NB4 (cell line): Measurements from ENCODE around the gene C19orf73.

ENCODE experiments used
- DNase-seq: peaks from one replicate; pipeline ENCODE4 v3.0.0; 2010; ENCODE audit warnings: low read depth
- H3K4me3 ChIP-seq: one replicate; pipeline ENCODE4 v1.5.1; 2011; ENCODE audit warnings: mild to moderate bottlenecking, low read depth, low read length, moderate library complexity
- MYC ChIP-seq: IDR thresholded peaks from 2 replicates; pipeline ENCODE4 v1.6.1; 2011; ENCODE audit warnings: low read depth, low read length
- POLR2A ChIP-seq: IDR thresholded peaks from 2 replicates; pipeline ENCODE4 v1.6.1; 2011; ENCODE audit warnings: mild to moderate bottlenecking; ENCODE audit not compliant: insufficient read length; ENCODE audit errors: extremely low read depth
- TF ChIP-seq, protein P1 (sequence below): IDR thresholded peaks from one replicate; pipeline ENCODE4 v1.5.1; 2012; ENCODE audit warnings: low read depth, low read length
- TF ChIP-seq, protein P2 (sequence below): IDR thresholded peaks from 2 replicates; pipeline ENCODE4 v1.6.1; 2011; ENCODE audit warnings: low read depth, low read length

Gene C19orf73

DNA sequence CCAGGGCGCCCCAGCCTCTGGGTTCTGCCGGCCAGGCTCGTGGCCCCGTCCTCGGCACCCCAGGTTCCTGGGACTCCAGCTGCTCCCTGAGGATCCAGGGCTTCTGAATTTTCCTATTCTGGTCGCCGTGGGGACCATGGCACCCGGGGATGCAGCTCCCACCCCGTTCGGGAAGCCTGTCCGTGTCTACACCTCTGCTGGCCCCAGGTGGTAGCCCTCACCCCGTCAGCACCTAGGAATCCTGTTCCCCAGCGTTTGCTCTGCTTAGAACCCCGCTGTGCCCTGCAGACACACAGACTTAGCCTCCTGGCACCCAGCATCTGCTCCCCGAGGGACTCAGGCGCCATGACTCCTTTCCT lies 1.4 kb upstream of the C19orf73 start:
- DNase-seq: no peak
- no peak overlapping the region for H3K4me3 ChIP-seq
- TF ChIP-seq, protein P1, sequence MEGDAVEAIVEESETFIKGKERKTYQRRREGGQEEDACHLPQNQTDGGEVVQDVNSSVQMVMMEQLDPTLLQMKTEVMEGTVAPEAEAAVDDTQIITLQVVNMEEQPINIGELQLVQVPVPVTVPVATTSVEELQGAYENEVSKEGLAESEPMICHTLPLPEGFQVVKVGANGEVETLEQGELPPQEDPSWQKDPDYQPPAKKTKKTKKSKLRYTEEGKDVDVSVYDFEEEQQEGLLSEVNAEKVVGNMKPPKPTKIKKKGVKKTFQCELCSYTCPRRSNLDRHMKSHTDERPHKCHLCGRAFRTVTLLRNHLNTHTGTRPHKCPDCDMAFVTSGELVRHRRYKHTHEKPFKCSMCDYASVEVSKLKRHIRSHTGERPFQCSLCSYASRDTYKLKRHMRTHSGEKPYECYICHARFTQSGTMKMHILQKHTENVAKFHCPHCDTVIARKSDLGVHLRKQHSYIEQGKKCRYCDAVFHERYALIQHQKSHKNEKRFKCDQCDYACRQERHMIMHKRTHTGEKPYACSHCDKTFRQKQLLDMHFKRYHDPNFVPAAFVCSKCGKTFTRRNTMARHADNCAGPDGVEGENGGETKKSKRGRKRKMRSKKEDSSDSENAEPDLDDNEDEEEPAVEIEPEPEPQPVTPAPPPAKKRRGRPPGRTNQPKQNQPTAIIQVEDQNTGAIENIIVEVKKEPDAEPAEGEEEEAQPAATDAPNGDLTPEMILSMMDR: no peak
- no peak for TF ChIP-seq POLR2A
- TF ChIP-seq, protein P2, sequence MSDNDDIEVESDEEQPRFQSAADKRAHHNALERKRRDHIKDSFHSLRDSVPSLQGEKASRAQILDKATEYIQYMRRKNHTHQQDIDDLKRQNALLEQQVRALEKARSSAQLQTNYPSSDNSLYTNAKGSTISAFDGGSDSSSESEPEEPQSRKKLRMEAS: no peak
- TF ChIP-seq MYC: no peak

DNA sequence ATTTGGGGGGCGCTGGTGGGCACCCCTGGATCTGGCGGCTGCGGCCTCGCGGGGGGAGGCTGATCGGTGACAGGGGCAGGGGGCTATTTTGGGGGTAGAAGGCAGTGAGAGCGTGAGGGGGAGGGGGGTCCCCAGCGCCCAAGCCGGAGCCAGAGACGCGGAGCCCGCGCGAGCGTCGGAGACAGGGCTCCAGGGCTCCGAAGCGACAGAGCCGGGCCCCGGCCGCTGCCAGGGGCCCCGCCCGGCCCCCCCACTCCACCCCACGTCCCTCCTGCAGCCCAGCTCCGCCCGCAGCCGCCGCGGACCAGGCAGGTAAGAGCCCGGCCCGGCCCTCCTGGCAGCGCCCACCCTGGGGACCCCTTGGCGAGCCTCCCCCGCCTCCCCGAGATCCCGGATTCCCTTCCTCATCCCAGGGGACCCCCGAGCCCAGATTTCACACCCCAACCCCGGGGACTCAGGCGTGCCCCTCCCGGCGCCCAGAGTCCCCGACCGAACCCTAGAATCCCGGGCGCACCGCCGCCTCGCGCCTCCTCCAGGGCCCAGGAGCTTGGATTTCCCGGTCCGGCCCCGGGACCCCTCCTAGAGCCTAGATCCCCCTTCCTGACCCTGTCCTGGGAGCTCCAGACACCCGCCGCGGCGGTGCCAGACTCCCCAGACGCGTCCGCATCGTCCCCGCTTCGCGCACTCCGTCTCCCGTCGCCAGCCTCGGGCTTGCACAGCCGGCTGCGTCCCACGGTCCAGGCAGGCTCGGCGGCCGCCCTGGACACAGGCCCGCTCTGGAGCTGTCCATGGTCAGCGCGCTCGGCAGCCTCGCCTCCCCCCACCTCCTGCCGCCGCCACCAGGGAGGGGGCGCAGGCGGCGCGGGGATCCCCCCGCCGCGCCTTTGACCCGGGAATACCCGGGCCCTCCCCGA lies 725 bp upstream of the C19orf73 start, which contains the start of gene PPFIA3:
PPFIA3 (plus strand) TSS at position 134 of the 914 bp plus-strand sequence. CDS start 8,330 bp downstream, outside the sequence.
- H3K4me3 ChIP-seq: peak within 1 kb of the TSS; percentile 57
- no peak for TF ChIP-seq MYC
- TF ChIP-seq, protein P2: no peak
- no peak for TF ChIP-seq POLR2A
- TF ChIP-seq, protein P1: no peak
- no peak for DNase-seq

DNA sequence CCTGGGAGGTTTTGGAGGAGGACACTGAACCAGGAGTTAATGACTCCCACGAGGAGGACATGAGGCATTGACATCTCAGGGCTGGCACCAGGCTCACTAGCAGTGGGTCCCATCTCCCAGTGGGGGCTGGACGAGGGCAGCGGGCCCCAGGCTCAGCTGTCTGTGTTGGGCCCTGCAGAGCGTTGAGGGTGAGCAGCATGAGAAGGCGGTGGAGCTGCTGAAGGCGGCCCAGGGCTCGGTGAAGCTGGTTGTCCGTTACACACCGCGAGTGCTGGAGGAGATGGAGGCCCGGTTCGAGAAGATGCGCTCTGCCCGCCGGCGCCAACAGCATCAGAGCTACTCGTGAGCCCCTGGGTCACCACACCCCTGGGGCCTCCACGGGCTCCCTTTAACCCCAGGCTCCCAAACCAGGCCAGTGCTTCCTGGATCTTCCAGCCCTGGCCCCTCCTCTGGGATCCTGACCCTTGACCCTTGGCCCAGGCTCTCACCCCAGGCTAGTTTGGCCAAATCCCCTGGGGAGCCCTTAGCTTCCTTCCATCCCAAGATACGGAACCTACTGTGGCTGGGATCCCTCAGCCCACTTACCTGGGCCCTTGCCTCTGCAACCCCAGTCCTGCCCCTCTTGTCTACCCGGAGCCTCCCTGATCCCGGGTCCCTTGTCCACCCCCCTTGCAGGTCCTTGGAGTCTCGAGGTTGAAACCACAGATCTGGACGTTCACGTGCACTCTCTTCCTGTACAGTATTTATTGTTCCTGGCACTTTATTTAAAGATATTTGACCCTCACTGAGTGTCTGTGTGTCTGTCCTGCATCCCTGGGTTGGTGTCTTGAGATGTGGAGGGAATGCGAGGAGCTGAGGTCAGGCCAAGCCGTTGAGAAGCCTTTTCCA lies 1.0 kb downstream of the C19orf73 start:
- TF ChIP-seq, protein P2: no peak
- TF ChIP-seq POLR2A: no peak
- TF ChIP-seq, protein P1: no peak
- TF ChIP-seq MYC: no peak
- peak overlapping the region; percentile 57 for H3K4me3 ChIP-seq
- DNase-seq: no peak

DNA sequence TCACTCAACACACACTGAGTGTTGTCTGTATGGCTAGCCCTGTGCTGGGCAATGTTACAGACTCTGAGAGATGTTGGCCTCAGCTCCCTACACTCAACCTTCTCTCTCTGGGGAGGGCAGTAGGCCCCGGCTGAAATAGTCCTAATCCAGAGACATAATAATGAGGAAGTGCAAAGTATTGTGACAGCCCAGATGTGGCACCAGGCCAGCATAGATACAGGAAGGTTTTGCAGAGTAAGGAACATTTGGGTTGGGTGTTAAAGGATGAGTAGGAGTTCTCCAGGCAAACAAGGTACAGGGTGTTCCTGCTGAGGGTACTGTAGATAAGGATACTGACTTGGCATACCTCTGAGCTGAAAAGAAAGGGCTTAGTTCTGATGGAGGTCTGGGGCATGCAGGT lies 2.4 kb downstream of the C19orf73 start:
- TF ChIP-seq, protein P1: no peak
- TF ChIP-seq POLR2A (no peak), MYC (no peak)
- TF ChIP-seq, protein P2: no peak
- DNase-seq: peak; percentile 82
- H3K4me3 ChIP-seq: no peak overlapping the region

DNA sequence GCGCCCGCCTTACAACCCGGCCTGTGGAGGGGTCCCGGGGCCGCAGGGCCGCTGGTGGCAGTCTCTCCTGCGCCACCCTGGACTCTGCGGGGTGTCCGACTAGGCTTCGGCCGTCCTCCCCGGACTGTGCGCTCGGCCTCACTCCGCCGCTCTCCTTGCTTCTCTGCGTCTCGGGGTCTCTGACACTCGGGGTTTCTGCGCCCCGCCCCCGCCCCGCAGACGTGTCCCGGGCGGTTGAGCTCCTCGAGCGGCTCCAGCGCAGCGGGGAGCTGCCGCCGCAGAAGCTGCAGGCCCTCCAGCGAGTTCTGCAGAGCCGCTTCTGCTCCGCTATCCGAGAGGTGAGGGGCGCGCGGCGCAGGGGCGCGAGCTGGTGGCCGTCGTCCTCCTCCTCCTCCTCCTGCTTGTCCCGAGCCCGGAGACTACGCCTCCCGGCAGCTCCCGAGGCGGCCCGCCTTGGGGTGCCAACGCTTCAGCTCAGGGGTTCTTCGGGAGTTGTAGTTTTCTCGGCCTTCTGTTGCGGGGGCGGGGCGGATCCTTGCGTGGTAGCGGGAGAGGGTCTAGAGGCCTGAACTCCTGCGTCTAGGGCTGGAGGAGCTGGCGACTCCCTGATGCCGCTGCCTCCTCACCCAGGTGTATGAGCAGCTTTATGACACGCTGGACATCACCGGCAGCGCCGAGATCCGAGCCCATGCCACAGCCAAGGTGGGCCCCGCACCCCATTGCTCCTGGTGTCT lies 4.1 kb downstream of the C19orf73 start:
- peak overlapping the region; percentile 46 for H3K4me3 ChIP-seq
- DNase-seq: peak; percentile 74
- TF ChIP-seq MYC (0 out of 2 replicates have a peak, but pooled peaks have one; percentile 26), POLR2A (no peak)
